ENCODE results near the gene MINDY3. TPM values are rescaled to one million over a fixed set of nuclear protein-coding genes. Genes with fewer than 3 reads are reported as not detected.
"Not testable (repeated sequence)": the region's sequence is repeated elsewhere in the genome, so short reads cannot be mapped to it uniquely, and the experiment has no call there.

Gene MINDY3
- total RNA-seq, 1 donor from 2014 or later: 34.5 TPM

DNA sequence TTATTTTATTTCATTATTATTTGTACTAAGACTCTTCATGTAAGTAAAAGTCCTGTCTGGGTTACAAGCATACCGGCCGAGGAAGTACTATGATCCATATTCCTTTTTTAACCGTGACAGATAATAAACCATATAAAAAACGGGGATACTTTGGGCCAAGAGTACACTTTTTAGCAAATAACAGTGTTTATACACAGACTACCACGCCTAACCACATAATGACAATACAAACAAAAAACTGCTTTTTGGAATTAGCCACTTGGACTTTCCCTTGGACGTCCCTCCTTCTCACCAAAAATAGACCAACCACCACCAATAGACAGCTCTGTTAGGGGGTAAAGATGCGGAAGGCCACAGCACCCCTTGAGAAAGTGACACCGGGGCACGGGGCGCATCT is 800 bp downstream of the MINDY3 start:
- no peak for DNase-seq (ENCODE audit: low spot score)
- ATAC-seq: no peak
- intact Hi-C loops (cut with DNase I): no loop called here

DNA sequence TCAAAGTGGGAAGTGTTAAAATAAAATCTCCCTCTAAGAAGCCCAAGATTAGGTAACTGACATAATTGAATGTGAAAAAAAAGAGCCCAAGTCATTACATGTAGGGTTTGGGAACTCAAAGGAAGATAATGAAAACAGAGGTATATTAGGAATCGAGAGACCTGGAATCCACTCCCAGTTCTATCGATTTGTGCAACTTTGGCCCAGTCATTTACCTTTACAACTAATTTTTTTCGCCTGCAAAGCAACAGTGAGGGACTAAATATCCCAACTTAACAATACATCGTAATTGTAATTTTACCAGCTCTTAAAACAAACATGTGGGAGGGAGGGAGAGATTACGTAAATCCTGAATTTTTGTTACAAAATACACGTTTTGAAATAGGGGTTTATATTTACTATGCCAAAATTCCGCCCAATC is 1.4 kb downstream of the MINDY3 start:
- ATAC-seq (no peak), DNase-seq (ENCODE audit: low spot score) (no peak)
- intact Hi-C loops (cut with DNase I): no loop called here

DNA sequence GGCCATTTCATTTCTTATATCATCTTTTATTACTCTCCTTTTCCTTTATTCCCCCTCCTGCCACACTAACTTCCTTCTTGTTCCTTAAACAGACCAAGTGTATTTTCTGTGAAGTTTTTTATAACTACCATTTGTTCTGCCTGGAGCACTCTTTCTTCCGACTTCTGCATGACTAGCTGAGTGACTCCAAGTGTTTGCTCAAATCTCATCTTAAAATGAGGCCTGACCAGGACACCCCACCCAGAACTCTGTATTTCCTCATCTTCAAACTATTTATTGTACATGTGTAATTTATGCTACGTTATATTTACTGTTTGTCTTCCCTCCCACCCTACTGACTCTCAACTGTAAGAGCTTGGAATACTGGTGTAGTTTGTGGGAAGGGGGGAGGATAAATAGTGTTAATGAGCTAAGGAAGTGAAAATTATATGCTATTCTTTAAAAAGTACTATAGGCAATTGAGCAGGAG is 3.2 kb downstream of the MINDY3 start:
- no peak for DNase-seq (ENCODE audit: low spot score)
- no peak for ATAC-seq
- intact Hi-C loops (cut with DNase I): no loop called here

DNA sequence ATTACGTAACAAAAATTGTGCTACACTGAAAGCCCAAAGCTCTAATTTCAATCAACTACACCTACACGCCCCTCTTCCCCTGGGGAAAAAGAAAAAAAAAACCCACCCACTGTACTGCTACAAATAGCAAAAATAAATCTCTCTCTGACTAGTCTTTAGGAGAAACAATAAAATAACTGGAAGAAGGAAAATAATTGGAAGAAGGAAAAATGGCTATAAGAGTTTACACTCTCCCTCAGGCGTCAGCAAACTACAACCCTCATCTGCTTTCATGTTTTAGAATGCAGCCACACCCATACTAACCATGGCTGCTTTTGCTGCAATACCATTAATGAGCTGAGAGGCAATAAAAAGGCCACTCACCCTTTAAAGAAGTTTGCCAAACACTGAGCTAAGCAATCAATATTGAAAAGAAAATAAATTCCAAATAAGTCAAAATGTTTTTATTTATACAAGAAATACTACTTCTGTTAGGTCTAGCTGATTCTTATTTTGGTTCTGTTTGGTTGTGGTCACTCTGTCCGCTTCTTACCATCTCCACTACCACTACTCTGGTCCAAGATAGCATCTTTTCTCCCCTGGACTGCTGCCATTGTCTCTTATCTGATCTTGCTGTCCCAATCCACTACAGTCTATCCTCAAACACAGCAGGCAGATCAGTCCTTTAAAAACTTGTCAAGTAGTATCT is 3.8 kb downstream of the MINDY3 start:
- ATAC-seq (no peak), DNase-seq (ENCODE audit: low spot score) (no peak)
- intact Hi-C loops (cut with DNase I): no loop called here

DNA sequence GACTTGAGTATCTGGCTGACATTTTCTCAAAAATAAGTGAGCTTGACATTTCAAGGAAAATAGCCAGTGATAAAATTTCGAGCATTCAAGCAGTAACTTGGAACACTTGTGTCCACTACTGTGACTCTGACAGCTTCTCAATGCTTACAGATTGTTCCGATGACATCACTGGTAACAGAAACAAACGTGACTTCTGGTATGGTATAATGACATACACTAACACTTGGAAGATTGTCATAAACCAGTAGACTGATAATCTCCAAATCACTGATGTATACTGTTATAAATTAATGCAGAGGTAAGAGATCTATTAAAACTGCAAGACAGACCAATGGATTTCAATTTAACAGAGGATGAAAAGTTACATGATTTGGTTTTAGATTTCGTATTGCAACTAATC is 6.5 kb downstream of the MINDY3 start:
- intact Hi-C loops (cut with DNase I): loop anchor here (2.0 kb wide), 1 partner anchor 17 kb away; no protein-coding TSS in a partner anchor
- DNase-seq (ENCODE audit: low spot score): no peak
- ATAC-seq: no peak

DNA sequence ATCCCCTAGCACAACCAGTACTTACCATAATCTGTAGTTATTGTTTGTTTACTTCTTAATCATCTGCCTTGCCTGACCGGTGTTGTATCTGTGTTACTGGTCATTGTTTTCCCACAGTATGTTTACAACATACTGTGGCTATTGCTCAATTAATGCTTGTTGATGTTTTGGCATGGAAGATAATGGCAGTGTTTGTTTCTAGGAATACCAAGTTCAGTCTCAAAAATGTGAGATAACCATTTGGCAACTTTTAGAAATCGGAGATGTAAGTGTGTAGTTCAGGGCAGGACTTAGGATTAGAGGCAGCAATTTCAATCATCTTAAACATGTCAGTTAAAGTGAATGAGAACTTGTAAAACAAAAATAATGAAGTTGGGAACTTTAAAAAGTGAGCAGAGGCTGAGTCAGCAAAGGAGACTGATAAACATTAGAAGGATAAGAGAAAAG is 8.2 kb downstream of the MINDY3 start:
- ATAC-seq (no peak), DNase-seq (ENCODE audit: low spot score) (no peak)
- intact Hi-C loops (cut with DNase I): loop anchor here (2.0 kb wide), 1 partner anchor 15 kb away; no protein-coding TSS in a partner anchor

DNA sequence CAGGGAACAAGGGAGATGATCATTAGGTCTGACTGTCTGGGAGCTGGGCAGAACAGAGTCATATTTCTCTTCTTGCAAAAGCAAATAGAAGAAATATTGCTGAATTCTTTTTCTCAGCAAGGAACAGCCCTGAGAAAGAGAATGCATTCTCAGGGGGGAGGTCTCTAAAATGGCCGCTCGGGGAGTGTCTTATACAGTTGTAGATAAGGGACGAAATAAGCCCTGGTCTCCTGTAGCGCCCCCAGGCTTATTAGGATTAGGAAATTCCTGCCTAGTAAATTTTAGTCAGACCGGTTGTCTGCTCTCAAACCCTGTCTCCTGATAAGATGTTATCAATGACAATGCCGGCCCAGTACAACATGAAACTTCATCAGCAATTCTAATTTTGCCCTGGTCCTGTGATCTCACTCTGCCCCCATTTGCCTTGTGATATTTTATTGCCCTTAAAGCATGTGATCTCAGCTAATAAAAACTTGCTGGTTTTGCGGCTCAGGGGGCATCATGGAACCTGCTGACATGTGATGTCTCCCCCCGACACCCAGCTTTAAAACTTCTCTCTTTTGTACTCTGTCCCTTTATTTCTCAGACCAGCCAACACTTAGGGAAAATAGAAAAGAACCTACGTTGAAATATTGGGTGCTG is 9.8 kb downstream of the MINDY3 start:
- ATAC-seq; intact Hi-C loops (cut with DNase I); DNase-seq (ENCODE audit: low spot score): not testable (repeated sequence)

DNA sequence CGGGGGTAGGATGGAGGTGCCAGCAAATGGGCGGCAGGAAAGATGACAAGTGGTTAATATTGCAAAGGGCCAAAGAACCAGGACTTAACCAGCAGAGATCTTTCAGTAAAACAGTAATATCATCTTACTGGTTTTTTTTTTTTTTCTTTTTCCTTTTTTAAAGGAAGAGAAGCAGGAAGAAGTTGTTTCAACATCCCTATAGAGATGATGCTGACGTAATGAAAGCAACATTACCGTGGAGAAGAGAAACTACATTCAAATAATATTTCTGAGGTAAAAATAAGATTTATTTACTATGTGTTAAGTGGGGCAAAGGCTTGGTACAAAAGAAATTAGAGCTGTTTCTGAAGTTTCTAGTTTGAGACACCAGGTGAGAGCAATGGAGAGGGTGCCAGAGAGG is 11.0 kb downstream of the MINDY3 start:
- intact Hi-C loops (cut with DNase I): no loop called here
- no peak for DNase-seq (ENCODE audit: low spot score)
- no peak for ATAC-seq

DNA sequence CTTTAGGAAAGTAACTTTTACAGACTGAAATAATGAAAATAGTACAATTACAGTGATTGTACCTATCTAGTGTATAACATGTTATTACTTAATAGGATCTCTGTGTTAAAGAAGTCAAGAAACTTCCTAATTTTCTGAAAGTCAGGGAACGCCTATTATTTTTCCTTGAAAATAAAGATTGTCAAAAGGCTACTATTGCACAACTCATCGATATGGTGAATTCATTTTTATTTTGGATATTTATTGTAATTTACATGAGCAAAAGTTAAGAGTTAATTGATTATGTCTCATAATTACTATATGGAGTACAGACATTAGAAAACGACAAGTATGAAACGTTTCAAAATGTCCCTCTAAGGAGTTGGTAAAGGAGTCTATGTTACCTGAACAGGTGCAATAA is 12.8 kb downstream of the MINDY3 start:
- DNase-seq (ENCODE audit: low spot score) (no peak), ATAC-seq (no peak)
- intact Hi-C loops (cut with DNase I): no loop called here

DNA sequence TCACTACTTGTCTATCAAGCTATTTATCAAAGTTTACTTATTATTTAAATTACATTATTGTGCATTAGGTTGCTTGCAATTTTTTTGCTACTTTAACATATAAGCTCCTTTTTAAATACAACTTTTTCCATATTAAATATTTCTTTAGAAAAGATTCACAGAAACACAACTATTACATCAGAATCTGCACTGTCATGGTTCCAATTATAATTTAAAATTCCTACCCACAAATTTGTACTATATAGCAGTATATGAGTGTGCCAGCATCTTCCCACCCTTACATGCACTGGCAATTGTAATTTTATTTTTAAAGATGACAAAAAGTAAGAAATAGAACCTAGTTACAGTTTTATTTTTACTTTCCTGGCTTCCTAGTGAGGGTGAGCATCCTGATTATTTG is 15.8 kb downstream of the MINDY3 start:
- ATAC-seq (no peak), DNase-seq (ENCODE audit: low spot score) (no peak)
- intact Hi-C loops (cut with DNase I): no loop called here

DNA sequence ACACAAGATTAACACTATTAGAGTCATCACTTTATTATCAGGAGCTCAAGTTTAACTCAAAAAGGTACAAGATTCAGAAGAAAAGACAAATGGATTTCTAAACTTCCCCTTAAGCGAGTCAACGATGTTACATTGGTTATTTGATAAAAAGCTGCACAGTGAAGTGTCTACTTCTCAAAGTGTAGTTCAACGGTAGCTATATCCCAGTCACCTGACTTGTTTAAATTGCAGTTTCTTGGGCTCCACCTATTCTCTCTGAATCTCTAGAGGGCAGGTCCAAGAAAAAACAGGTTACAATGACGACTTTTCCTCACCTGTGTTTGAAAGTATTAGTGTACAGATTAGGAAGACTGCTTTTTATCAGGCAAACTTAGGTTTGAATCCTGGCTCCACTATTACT is 16.6 kb downstream of the MINDY3 start:
- intact Hi-C loops (cut with DNase I): no loop called here
- no peak for ATAC-seq
- DNase-seq (ENCODE audit: low spot score): no peak

DNA sequence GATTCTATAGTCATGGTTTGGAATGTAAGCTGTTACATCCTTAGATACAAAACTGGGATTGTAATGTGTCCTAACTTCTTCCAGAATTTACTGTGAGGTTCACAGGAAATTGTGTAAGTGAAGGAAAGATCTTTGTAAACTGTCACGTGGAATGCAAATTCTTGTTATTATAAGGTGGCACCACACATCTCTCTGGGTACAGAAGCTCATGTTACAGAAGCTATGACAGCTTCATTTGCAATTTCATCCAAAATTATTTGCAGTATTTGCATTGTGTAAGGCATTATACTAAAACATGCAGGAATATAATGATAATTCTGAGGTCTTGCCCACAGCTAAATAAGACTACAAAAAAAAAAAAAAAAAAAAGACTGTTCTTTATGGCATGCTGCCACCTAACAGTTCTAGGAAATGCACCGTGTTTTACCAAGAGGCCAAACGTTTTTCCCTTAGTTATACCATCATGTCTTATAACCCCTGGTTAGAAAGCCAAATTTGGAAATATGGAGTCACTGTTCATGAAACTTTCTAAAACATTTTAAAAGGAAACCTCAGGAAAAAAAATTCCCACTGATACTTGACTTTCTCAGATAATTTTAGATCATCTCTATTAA is 17.6 kb downstream of the MINDY3 start:
- intact Hi-C loops (cut with DNase I): no loop called here
- DNase-seq (ENCODE audit: low spot score) (no peak), ATAC-seq (no peak)

DNA sequence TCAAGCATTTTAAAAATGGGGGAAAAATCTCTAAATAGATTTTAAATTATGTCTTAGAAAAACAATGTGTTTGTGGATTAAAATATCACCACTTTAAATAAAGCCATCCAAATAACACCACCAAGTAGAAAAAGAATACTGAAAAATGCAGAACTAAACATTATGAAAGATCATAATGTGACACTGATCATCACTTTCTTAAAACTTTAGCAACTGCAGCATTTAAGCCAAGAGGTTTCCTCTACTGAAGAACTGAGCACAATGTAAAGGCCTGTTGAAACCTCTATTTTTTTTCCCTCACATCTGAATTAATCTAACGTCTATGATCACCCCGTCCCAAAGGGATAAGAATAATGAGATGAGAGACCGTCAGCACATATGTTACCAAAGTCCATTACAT is 18.6 kb downstream of the MINDY3 start:
- DNase-seq (ENCODE audit: low spot score) (no peak), ATAC-seq (no peak)
- intact Hi-C loops (cut with DNase I): no loop called here

DNA sequence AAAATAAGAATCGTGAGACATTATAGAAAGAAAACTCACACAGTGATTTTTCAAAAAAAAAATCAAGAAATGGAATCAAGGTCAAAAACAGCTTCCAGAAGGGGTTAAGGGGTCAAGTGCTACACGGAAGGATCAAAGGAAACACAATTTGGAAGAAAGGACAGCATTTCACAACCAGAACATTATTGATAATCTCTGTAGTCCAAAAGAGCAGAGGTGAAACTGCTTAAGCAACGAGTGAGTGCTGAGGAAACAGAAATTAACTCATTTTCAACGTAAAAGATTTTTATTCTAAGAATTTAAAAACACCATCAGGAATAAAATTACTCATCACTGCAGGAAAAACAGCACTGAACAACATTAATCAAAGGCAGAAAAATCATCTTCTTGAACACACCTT is 23.5 kb downstream of the MINDY3 start:
- ATAC-seq: no peak
- DNase-seq (ENCODE audit: low spot score): no peak
- intact Hi-C loops (cut with DNase I): loop anchor here (2.0 kb wide), 1 partner anchor 16 kb away; no protein-coding TSS in a partner anchor

DNA sequence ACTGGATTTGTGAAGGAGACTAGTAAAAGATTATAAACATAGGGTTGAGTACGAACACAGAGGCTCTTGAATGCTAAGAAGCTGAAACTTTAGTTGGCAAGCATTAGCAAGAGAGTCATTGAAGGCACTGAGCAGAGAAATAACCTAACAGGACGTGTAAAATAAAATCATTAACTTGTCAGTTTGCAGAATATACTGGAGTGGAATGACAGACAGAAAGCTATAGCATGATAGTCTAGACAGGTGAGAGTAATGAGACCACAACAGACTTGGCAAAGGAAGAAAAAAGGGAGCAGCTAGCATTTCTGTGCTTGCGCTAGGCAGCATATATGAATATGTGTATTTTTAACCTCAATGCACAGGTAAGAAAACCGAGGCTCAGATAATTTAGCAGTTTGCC is 30.8 kb downstream of the MINDY3 start:
- intact Hi-C loops (cut with DNase I): loop anchor here (10.0 kb wide), 1 partner anchor 395 kb away; no protein-coding TSS in a partner anchor
- no peak for ATAC-seq
- DNase-seq (ENCODE audit: low spot score): no peak

DNA sequence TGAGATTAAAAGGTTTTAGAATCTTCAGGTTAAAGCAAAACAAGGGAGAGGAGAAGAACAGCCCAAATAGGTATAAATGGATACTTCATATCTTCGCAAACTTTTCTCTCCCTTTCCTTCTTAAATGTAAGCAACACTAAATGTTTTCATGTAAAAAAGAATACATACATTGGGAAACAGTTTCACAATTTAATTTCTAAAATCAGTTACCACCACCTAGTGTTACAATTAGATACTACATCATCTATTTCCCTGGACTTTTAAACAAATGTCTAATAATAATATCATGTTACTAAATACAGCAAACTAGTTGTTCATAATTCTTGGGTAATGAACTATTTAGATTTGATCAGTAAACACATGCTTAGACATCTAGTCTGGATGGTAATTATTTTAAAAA is 35.8 kb downstream of the MINDY3 start:
- intact Hi-C loops (cut with DNase I): loop anchor here (10.0 kb wide), 1 partner anchor 390 kb away; no protein-coding TSS in a partner anchor
- ATAC-seq (no peak), DNase-seq (ENCODE audit: low spot score) (no peak)

DNA sequence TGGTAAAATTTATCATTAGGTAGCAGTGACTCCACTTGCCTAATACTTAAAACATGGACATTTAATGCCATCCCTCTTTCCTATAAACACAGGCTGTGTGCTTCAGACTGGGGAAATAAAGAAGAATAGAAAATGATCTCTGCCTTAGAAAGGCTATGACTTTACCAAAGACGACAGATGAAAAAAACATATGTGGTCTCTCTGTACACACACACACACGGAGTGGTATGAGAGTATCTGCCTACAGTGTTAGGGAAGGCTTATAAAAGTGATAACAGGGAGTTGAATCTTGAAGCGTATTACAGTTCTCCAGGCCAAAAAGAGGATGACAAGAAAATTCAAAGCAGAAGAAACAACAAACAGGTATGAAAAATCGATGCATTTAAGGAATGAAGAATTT is 38.2 kb downstream of the MINDY3 start:
- ATAC-seq (no peak), DNase-seq (ENCODE audit: low spot score) (no peak)
- intact Hi-C loops (cut with DNase I): loop anchor here (10.0 kb wide), 1 partner anchor 387 kb away; no protein-coding TSS in a partner anchor

DNA sequence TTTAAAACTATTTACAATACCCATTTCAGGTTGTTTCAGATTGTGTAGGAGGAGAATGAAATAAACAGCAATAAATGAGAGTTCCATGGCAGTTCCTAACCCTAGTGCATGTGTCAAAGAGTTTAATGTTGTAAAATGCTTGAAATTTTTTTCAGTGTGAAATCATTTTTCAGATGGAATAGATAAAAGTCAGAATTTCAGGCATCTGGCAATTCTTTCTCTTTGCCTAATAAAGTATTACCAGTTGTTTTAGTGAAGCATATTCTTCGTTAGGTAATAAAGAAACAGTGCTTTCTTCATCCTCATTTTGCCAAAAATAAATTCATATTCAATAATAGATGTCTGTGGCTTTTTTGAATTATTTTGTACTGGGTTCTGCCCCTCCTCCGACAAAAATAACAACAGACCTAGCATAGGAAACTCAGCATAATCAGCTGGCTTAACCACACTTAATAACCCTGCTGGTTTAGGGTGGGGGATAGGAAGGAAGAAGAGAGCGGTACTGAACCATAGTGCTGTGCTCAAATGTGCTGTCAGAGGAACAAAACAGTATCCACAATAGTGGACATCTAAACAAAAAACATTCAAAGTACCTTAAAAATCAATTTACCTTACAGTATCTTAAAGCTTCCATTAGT is 39.1 kb downstream of the MINDY3 start:
- DNase-seq (ENCODE audit: low spot score) (no peak), ATAC-seq (no peak)
- intact Hi-C loops (cut with DNase I): loop anchor here (10.0 kb wide), 1 partner anchor 386 kb away; no protein-coding TSS in a partner anchor

DNA sequence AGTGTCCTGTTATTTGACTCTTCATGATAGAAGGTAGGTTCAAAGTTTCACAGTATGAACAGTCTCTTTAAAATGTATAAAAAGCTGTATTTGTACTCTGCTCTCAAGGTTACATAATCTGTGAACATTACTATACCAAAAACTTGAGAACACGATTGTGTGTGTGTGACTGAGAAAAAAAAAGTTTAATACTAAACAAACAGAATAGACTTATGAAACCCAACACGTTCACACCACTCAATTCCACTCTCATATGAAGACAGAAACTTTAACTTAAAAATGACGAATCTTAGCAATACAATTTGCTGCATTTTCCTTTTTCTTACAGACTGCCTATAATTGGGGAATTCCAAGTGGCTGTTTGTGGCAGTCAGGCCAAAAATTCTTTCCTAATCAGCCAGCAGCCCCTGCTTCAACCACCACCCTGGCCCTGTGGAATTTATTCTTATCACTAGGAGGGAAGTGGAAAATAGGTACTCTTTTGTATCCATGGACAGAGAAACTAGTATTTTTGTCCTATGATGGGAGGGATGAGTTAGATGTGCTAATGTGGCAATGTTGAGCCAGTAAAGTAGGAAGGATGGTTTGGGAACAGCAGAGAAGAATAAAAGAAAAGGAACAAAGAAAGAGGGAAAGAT is 42.8 kb downstream of the MINDY3 start:
- intact Hi-C loops (cut with DNase I): no loop called here
- no peak for ATAC-seq
- no peak for DNase-seq (ENCODE audit: low spot score)
